ENCODE results near the gene JAZF1.

Gene JAZF1

GRCh38 chr7:28138837-28139236 lies 41.8 kb downstream of the JAZF1 start:
- TF ChIP-seq CTCF (IDR thresholded peaks at IDR 0.05; ENCODE audit: low read depth, low read length), result no peak
- in situ Hi-C loops (cut with HindIII; ENCODE audit: low sequenced_read_pairs), result no loop called here
- H3K4me3 ChIP-seq (ENCODE audit: low read depth, low read length), result no peak overlapping the region
- no peak for DNase-seq (ENCODE audit: low read depth, low spot score)

GRCh38 chr7:28137463-28137862 lies 43.1 kb downstream of the JAZF1 start:
- TF ChIP-seq CTCF (IDR thresholded peaks at IDR 0.05; ENCODE audit: low read depth, low read length), result peak; percentile 8
- peak; percentile 57 for DNase-seq (ENCODE audit: low read depth, low spot score)
- no peak overlapping the region for H3K4me3 ChIP-seq (ENCODE audit: low read depth, low read length)
- in situ Hi-C loops (cut with HindIII; ENCODE audit: low sequenced_read_pairs), result no loop called here

GRCh38 chr7:28136885-28137284 lies 43.7 kb downstream of the JAZF1 start:
- TF ChIP-seq CTCF (IDR thresholded peaks at IDR 0.05; ENCODE audit: low read depth, low read length), result no peak
- in situ Hi-C loops (cut with HindIII; ENCODE audit: low sequenced_read_pairs), result no loop called here
- DNase-seq (ENCODE audit: low read depth, low spot score), result no peak
- H3K4me3 ChIP-seq (ENCODE audit: low read depth, low read length), result no peak overlapping the region

GRCh38 chr7:28136420-28136819 lies 44.2 kb downstream of the JAZF1 start:
- H3K4me3 ChIP-seq (ENCODE audit: low read depth, low read length), result no peak overlapping the region
- DNase-seq (ENCODE audit: low read depth, low spot score), result no peak
- no peak for TF ChIP-seq CTCF (IDR thresholded peaks at IDR 0.05; ENCODE audit: low read depth, low read length)
- in situ Hi-C loops (cut with HindIII; ENCODE audit: low sequenced_read_pairs), result no loop called here

GRCh38 chr7:28135760-28136159 lies 44.8 kb downstream of the JAZF1 start:
- no peak for TF ChIP-seq CTCF (IDR thresholded peaks at IDR 0.05; ENCODE audit: low read depth, low read length)
- in situ Hi-C loops (cut with HindIII; ENCODE audit: low sequenced_read_pairs), result no loop called here
- no peak overlapping the region for H3K4me3 ChIP-seq (ENCODE audit: low read depth, low read length)
- no peak for DNase-seq (ENCODE audit: low read depth, low spot score)

GRCh38 chr7:28135315-28135714 lies 45.3 kb downstream of the JAZF1 start:
- in situ Hi-C loops (cut with HindIII; ENCODE audit: low sequenced_read_pairs), result no loop called here
- TF ChIP-seq CTCF (IDR thresholded peaks at IDR 0.05; ENCODE audit: low read depth, low read length), result no peak
- DNase-seq (ENCODE audit: low read depth, low spot score), result no peak
- no peak overlapping the region for H3K4me3 ChIP-seq (ENCODE audit: low read depth, low read length)

GRCh38 chr7:28133872-28134271 lies 46.7 kb downstream of the JAZF1 start:
- in situ Hi-C loops (cut with HindIII; ENCODE audit: low sequenced_read_pairs), result no loop called here
- no peak for DNase-seq (ENCODE audit: low read depth, low spot score)
- TF ChIP-seq CTCF (IDR thresholded peaks at IDR 0.05; ENCODE audit: low read depth, low read length), result no peak
- H3K4me3 ChIP-seq (ENCODE audit: low read depth, low read length), result no peak overlapping the region
